K562 (cell line): ENCODE results near the gene METAP1D. TPM values are rescaled to one million over a fixed set of nuclear protein-coding genes. Genes with fewer than 3 reads are reported as not detected.

Experiments
- ADNP ChIP-seq: fragments of 200-800 bp; sonication (Bioruptor generic); IDR thresholded peaks from 2 replicates; pipeline ENCODE4 v1.6.1; 2016; ENCODE audit warnings: missing genetic modification characterization, missing compliant biosample characterization
- CC2D1A ChIP-seq: fragments of 450-650 bp; IDR thresholded peaks from 2 replicates; pipeline ENCODE4 v1.6.1; 2017; ENCODE audit warnings: mild to moderate bottlenecking
- CHD2 ChIP-seq: IDR thresholded peaks from 2 replicates; pipeline ENCODE4 v1.6.1; 2011; ENCODE audit warnings: low read depth, low read length
- LEF1 ChIP-seq: fragments of 450-650 bp; IDR thresholded peaks from 2 replicates; pipeline ENCODE4 v1.6.1; 2016; ENCODE audit warnings: mild to moderate bottlenecking
- RCOR1 ChIP-seq, 2 experiments: IDR thresholded peaks; 2 replicates each; pipeline ENCODE4 v1.6.1; 2012; ENCODE audit warnings: low read depth in 2 of 2, low read length in 2 of 2, borderline replicate concordance in 1 of 2, improper control_type of control experiment in 1 of 2
- SMC3 ChIP-seq: conservative IDR thresholded peaks from 2 replicates; pipeline ENCODE4 v1.6.1; 2011; ENCODE audit warnings: low read depth, low read length, improper control_type of control experiment; ENCODE audit not compliant: insufficient read depth
- ZFPM2 ChIP-seq: fragments of 250-450 bp; sonication (Bioruptor Pico); IDR thresholded peaks from 2 replicates; pipeline ENCODE4 v1.5.1; 2022; ENCODE audit warnings: mild to moderate bottlenecking
- polyA plus RNA-seq, 8 experiments: library from polyadenylated mRNA; depleted of rRNA in 4 of 8; stranded (reverse) in 5 of 8; unstranded in 3 of 8; fragments of >200 nt; fragmentation: Nextera tagmentation in 2 of 8; fragmentation: Illumina TruSeq in 1 of 8; extraction: Ambion mirVana in 2 of 8; extraction: Trizol in 1 of 8; gene quantifications; 2 replicates each; pipeline versions ENCODE4 v1.2.1 to v1.2.3, GENCODE V29; 2011 to 2014; ENCODE audit warnings: inconsistent platforms in 1 of 8, missing spikeins in 1 of 8
- total RNA-seq, 7 experiments: library from RNA; depleted of rRNA in 6 of 7; stranded (reverse); fragments of >200 nt in 6 of 7; fragmentation: Illumina TruSeq in 2 of 7; extraction: Trizol in 2 of 7; gene quantifications; 2 replicates each; pipeline versions ENCODE4 v1.2.1 to v1.2.3, GENCODE V29; 2011 to 2021; ENCODE audit warnings: low replicate concordance in 1 of 7
- TF ChIP-seq, protein P1 (sequence below): fragments of 250-450 bp; sonication (Bioruptor Pico); IDR thresholded peaks from 2 replicates; pipeline ENCODE4 v1.5.0; 2021; ENCODE audit warnings: mild to moderate bottlenecking, borderline replicate concordance
- TF ChIP-seq, protein P2 (sequence below): IDR thresholded peaks from 2 replicates; pipeline ENCODE4 v1.6.1; 2016; ENCODE audit warnings: missing genetic modification characterization, missing compliant biosample characterization
- TF ChIP-seq, protein P3 (sequence below): sonication (generic); formaldehyde crosslinking; IDR thresholded peaks from 2 replicates; pipeline ENCODE4 v1.8.0; 2022; ENCODE audit warnings: missing genetic modification reagents, mild to moderate bottlenecking, moderate library complexity, borderline replicate concordance
- TF ChIP-seq, protein P4 (sequence below), 2 experiments: fragments of 450-650 bp in 1 of 2; IDR thresholded peaks; 2 replicates each; pipeline ENCODE4 v1.6.1; 2011 to 2017; ENCODE audit warnings: low read depth in 2 of 2, antibody characterized with exemption in 1 of 2, borderline replicate concordance in 1 of 2, low read length in 1 of 2, mild to moderate bottlenecking in 1 of 2, mixed read lengths in 1 of 2; ENCODE audit not compliant: control insufficient read depth in 1 of 2
- TF ChIP-seq, protein P5 (sequence below): sonication (generic); formaldehyde crosslinking; IDR thresholded peaks from 2 replicates; pipeline ENCODE4 v1.8.1; 2023; ENCODE audit warnings: mild to moderate bottlenecking, missing genetic modification reagents

The METAP1D gene
- total and polyA plus RNA-seq, 9 of the 15 experiments (the other 6 are each of a cell fraction or from before 2014, with no cell fraction given): 8.0 to 23.4 (median 15.7) TPM

DNA sequence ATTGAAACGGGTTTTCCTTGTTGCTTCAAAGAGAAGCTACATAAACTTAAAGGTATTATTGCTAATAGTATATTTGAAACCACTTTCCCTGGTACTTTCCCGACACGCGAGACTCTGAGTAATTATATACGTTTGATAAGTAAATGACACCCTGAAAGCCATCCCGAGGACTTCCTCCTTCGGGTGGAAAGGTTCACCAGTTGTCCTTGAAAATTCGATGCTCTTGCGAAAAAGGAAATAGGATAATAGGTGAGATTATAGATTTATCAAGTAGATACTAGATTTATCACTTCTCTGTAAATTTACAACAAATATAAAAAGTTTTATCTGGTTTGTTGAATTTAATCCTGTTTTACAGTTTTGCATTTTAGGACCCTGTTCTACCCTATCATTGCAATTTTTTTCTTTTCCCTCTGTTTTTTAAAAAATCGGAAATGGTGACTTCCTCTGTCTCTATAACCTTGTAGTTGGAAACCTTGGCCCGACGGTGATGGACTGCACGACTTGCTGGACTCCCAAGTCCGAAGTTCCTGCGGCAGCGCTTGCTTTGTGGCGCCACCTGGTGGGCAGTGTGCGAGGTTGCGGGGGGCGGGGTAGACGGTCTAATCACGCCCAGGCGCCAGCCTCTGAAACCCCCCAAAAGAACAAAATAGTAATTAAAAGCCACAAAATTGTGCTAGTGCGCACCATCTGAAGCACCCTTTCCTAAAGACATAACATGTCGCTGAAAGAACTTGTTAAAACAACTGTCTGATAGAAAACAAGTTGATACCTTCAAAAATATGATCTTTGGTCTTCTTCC lies 103.9 kb downstream of the METAP1D start (continued):
- TF ChIP-seq, protein P1, sequence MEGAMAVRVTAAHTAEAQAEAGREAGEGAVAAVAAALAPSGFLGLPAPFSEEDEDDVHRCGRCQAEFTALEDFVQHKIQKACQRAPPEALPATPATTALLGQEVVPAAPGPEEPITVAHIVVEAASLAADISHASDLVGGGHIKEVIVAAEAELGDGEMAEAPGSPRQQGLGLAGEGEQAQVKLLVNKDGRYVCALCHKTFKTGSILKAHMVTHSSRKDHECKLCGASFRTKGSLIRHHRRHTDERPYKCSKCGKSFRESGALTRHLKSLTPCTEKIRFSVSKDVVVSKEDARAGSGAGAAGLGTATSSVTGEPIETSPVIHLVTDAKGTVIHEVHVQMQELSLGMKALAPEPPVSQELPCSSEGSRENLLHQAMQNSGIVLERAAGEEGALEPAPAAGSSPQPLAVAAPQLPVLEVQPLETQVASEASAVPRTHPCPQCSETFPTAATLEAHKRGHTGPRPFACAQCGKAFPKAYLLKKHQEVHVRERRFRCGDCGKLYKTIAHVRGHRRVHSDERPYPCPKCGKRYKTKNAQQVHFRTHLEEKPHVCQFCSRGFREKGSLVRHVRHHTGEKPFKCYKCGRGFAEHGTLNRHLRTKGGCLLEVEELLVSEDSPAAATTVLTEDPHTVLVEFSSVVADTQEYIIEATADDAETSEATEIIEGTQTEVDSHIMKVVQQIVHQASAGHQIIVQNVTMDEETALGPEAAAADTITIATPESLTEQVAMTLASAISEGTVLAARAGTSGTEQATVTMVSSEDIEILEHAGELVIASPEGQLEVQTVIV: no peak
- TF ChIP-seq CC2D1A (peak; percentile 91), CHD2 (0 out of 2 replicates have a peak, but pooled peaks have one; percentile 30), LEF1 (0 out of 2 replicates have a peak, but pooled peaks have one; percentile 21), ADNP (tag) (no peak), SMC3 (peak; percentile 100), RCOR1 (IDR thresholded peaks at IDR 0.05; ENCODE audit: borderline replicate concordance in 1 of 2, low read depth in 2 of 2, low read length in 2 of 2) (peak in 1 of 2 experiments; percentile 57; a peak in 1 of 4 replicates), ZFPM2 (CRISPR knock-in tag) (no peak)
- TF ChIP-seq, protein P2, sequence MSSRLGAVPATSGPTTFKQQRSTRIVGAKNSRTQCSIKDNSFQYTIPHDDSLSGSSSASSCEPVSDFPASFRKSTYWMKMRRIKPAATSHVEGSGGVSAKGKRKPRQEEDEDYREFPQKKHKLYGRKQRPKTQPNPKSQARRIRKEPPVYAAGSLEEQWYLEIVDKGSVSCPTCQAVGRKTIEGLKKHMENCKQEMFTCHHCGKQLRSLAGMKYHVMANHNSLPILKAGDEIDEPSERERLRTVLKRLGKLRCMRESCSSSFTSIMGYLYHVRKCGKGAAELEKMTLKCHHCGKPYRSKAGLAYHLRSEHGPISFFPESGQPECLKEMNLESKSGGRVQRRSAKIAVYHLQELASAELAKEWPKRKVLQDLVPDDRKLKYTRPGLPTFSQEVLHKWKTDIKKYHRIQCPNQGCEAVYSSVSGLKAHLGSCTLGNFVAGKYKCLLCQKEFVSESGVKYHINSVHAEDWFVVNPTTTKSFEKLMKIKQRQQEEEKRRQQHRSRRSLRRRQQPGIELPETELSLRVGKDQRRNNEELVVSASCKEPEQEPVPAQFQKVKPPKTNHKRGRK (tag): peak; percentile 77; the same call in 1 of the 2 replicates
- TF ChIP-seq, protein P3, sequence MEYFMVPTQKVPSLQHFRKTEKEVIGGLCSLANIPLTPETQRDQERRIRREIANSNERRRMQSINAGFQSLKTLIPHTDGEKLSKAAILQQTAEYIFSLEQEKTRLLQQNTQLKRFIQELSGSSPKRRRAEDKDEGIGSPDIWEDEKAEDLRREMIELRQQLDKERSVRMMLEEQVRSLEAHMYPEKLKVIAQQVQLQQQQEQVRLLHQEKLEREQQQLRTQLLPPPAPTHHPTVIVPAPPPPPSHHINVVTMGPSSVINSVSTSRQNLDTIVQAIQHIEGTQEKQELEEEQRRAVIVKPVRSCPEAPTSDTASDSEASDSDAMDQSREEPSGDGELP: peak; percentile 75; the same call in 1 of the 2 replicates
- TF ChIP-seq, protein P4, sequence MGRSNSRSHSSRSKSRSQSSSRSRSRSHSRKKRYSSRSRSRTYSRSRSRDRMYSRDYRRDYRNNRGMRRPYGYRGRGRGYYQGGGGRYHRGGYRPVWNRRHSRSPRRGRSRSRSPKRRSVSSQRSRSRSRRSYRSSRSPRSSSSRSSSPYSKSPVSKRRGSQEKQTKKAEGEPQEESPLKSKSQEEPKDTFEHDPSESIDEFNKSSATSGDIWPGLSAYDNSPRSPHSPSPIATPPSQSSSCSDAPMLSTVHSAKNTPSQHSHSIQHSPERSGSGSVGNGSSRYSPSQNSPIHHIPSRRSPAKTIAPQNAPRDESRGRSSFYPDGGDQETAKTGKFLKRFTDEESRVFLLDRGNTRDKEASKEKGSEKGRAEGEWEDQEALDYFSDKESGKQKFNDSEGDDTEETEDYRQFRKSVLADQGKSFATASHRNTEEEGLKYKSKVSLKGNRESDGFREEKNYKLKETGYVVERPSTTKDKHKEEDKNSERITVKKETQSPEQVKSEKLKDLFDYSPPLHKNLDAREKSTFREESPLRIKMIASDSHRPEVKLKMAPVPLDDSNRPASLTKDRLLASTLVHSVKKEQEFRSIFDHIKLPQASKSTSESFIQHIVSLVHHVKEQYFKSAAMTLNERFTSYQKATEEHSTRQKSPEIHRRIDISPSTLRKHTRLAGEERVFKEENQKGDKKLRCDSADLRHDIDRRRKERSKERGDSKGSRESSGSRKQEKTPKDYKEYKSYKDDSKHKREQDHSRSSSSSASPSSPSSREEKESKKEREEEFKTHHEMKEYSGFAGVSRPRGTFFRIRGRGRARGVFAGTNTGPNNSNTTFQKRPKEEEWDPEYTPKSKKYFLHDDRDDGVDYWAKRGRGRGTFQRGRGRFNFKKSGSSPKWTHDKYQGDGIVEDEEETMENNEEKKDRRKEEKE (IDR thresholded peaks at IDR 0.05; ENCODE audit: borderline replicate concordance in 1 of 2, control insufficient read depth in 1 of 2, low read depth in 2 of 2, low read length in 1 of 2): no peak
- TF ChIP-seq, protein P5, sequence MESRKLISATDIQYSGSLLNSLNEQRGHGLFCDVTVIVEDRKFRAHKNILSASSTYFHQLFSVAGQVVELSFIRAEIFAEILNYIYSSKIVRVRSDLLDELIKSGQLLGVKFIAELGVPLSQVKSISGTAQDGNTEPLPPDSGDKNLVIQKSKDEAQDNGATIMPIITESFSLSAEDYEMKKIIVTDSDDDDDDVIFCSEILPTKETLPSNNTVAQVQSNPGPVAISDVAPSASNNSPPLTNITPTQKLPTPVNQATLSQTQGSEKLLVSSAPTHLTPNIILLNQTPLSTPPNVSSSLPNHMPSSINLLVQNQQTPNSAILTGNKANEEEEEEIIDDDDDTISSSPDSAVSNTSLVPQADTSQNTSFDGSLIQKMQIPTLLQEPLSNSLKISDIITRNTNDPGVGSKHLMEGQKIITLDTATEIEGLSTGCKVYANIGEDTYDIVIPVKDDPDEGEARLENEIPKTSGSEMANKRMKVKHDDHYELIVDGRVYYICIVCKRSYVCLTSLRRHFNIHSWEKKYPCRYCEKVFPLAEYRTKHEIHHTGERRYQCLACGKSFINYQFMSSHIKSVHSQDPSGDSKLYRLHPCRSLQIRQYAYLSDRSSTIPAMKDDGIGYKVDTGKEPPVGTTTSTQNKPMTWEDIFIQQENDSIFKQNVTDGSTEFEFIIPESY (CRISPR knock-in tag): peak; percentile 88
